Cerebellar cortex (tissue), 1 donor: Measurements from ENCODE around the gene FSTL4.

Source experiments
- DNase-seq: peaks from one replicate; pipeline ENCODE4 v3.0.0-alpha.2; 2015; ENCODE audit warnings: low spot score

Gene FSTL4

DNA sequence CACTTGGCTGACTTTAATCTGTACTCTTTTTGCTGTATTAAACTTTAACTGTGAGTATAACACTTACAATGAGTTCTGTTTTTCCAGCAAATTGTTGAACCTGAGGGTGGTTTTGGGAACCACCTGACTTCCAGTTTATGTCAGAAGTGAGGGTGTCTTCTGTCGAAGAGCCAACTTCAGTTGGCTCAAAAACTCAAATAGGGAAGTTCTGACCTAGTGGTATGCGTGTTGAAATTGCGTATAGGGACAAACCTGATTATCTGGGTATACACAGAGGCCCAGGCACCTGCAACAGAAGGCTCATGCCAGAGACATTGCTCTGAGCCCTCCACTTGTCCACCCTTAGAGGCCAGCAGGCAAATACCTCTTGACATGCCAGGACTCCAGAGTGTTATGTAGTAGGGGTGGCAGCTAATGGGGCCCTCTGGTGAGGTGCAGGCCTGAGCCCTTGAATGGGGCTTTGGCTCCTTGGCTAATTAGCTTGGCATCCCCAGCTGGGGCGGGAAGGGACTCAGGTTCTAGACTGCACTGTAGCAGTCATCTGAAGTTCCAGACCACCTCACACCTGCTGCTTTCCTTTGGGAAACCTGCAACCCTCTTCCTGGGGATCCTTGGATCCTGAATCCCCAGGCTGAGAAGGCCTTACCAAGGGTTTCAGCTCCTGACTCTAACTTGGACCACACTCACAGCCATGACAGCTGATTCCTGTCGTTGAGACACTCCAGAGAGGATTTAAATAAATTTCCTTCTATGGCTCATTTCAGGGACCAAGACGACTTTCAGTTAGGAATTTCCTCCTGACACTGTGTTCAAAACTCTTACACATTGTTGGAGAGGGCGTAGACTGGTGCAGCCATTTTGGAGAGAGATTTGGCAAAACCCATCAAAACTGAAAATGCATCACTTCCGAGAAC lies 370.9 kb downstream of the FSTL4 start:
- DNase-seq: no peak

DNA sequence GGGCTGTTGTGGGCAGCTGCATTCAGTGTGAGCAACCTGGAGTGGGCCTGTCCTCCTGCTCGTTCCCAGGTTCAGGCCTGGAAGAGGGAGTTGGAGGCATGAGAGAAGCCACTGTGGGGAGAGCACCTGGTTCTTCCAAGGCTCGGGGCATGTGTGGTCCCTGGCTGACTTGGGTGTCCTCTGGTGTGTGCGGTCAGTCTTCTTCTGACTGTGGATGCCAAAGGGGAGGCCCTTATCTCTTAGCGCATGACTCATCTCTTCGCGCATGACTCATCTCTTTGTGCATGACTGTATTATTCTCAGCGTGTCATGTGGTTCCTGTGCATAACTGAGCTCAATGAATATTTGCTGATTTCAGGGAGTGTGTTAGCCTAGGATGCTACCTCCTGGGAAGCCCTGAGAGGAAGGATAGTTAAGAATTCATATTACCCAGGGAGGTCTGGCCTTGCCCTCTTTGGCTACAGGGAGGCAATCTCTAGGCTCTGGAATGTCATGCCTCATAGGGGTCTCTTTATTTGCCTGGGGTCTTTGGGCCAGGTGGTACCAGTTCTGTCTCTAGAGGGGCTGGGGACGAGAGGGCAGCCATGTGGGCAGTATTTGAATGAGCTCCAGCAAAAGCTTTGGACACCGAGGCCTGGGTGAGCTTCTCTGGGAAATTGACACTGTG lies 371.8 kb downstream of the FSTL4 start:
- DNase-seq: no peak

DNA sequence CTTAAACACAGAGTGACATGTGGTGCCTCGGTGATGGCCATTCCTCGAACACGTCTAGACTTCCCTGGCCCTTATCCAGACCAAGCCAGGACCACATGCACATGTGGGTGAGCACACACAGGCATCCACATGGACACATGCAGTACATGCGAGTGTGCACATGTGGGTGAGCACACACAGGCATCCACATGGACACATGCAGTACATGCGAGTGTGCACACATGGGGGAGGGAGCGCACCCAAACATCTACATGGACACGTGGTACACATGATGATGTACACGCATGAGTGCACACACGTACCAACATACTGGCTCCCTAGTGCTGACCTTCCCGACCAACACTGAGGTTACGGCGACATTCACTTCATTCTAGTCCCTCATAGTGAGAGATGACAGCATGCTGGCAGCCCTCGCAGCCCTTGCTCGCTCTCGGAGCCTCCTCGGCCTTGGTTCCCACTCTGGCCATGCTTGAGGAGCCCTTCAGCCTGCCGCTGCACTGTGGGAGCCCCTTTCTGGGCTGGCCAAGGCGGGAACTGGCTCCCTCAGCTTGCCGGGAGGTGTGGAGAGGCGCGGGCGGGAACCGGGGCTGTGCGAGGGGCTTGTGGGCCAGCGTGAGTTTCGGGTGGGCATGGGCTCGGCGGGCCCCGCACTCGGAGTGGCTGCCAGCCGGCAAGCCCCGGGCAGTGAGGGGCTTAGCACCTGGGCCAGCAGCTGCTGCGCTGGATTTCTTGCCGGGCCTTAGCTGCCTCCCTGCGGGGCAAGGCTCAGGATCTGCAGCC lies 373.7 kb downstream of the FSTL4 start:
- DNase-seq: no peak

DNA sequence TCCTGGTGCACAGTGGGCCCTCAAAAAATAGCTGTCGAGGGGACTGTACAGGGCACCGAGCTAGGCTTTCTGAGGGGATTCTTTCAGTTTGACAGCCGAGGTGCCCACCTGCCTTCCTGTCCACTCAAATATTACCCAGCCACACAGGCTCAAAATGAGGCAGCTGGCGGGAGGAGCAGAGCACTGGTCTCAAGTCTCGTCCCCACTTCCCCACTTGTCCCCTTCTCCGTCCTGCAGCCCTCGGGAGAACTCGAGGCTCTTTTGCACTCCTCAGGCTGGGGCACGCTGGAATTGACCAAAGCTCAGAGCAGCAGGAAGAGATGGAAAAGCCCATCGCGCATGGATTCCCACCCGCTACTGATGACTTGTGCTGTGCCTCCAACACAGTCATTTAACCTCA lies 375.4 kb downstream of the FSTL4 start:
- no peak for DNase-seq

DNA sequence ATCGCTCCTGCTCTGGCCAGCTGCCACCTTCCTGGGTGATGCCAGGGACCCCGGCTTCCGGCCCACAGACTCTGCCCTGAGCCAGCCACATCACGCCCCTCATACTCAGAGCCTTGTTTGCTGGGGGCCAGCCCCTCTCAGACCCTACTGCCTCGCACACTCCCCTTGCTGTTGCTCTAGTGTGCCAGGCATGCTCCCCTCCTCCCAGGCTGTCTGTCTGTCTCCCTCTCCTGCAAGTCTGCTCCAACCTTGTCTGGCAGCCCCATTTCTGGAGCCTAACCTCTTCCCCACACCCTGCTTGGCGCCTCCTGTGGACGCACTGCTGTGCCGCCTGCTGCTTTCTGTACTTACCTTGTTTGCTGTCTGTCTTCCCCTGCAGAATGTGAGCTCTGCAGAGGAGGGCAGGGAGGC lies 375.8 kb downstream of the FSTL4 start:
- no peak for DNase-seq

DNA sequence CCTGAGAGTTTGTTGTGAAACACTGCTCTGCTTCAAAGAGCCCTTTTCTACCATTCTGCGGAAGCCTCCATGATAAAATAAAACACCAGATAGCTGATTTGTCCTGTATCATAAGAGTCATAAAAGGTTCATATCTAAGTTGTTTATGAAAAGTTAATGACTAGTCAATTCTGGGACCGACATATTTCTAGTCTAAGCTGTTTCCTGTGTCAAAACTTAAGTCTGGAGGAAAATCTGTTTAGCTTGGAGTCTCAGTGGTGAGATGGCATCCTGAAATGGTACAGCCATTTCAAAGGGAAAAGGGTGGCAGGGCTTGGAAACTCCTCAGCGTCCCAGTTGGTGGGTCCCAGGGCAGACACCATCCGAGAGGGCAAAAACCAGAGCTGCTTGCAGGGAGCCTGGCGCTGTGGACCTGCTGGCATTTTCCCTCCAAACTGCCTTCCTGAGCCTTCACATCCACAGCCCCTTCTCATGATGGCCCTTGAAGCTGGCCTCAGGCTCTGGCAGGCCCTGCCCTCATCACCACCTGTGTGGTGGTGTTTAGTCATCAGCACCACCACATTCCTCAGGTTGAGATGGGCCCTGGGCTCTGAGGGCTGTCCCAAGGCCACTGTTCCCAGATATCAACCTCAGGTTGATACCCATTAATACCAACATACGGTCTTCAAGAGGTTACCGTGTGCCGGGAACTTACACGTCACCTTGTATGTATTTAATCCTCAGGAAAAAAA lies 376.5 kb downstream of the FSTL4 start:
- DNase-seq: no peak

DNA sequence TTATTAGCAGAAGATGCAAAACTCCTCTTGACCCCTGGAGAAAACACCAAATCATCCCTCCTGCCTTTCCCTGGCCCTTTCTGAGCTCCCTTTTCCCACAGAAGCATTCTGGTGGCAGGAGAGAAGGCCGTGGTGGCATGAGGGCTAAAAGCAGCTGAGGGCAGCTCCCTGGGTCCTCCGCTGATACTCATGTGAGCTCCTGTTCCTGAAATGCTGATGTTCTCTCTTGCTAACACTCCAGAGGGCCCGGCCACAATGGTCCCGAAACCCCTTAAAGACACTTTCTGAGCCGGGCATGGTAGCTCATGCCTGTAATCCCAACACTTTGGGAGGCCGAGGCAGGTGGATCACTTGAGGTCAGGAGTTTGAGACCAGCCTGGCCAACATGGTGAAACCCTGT lies 377.4 kb downstream of the FSTL4 start:
- no peak for DNase-seq

DNA sequence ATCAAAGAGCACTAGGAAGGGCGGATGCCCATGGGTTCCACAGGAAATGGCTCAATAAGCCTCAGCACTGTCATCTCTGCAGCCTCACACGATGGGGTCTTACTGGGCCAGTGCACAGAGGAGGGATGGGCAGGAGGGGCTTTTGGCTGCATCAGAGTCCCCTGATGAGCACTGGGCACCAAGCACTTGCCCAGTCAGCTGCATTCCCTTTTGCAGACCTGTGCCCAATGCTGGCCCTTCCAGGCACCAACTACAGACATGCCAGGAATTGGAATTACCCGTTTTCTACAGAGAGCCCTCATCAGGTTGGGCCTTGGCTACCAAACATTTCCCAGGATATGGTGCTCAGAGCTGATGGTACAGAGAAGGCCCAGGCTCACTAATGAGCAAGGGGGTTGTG lies 378.1 kb downstream of the FSTL4 start:
- no peak for DNase-seq

DNA sequence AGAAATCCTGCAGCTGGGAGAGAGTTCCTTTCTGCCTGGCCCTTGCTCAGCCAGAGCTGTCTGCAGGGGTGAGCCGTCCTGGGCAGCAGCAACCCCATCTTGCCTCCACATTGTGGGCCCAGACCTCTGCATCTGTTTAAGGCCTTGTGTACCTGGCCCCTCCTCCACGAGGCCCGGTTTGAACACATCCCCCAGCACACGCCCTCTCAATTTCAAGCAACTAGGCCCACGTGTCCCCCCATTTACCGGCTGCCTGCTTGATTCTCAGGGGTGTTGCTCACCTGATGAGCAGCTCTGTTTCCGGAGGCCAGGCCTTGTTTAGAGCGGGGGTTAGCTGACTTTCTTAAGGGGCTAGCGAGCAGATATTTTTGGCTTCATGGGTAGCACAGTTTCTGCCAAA lies 378.7 kb downstream of the FSTL4 start:
- DNase-seq: no peak

DNA sequence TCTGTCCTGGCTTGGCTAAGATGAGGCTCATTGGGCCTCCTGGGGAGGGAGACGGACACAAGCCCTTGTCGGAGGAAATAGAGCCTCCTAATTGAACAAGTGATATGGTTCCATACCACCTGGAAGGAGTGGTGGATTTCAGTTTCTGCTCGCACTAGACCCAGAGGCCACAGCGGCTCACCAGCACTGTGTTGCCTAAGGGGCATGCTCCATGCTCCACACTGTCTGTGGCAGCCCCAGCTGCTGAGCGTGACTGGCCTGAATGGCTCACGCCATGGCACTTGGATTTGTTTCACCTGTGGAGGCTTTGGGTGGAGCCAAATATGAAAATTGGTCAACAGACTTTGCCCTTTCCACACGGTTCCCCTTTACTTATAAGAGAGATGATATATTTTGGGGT lies 379.4 kb downstream of the FSTL4 start:
- no peak for DNase-seq

DNA sequence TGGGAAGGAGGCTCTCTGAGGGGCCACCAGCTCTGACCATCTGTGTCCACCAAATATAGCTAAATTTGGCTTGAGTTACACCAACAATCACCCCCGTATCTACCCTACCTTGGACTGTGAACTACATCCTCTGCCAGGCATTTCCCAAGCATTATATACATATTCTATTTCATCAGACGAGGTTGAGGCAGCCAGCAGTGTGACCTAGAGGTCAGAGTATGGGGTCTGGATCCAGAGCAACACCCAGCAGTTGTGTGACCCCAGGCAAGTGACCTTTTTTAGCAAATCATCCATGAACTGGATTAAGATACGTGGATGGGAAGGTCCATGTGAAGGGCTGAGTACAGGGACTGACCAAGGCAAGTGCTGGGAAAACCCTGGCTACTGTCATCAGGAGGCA lies 379.9 kb downstream of the FSTL4 start:
- no peak for DNase-seq

DNA sequence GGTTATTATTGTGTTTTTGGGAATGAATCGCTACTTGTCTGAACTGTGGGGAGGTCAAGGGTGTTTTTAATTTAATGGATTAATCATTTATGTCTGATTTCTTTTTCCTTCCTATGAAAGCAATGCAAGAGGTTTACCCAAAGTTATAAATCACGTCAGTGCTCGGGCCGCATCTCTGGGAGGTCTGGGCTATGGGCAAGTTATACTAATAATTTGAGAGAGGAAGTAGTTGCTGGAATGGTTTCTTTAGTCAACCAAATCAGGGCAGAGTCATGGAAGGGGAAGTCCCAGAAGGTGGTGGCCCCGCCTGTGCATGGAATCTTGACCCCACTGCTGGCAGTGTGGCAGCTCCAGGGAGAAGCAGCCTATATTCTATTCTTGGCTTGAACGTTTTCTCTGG lies 380.3 kb downstream of the FSTL4 start:
- no peak for DNase-seq

DNA sequence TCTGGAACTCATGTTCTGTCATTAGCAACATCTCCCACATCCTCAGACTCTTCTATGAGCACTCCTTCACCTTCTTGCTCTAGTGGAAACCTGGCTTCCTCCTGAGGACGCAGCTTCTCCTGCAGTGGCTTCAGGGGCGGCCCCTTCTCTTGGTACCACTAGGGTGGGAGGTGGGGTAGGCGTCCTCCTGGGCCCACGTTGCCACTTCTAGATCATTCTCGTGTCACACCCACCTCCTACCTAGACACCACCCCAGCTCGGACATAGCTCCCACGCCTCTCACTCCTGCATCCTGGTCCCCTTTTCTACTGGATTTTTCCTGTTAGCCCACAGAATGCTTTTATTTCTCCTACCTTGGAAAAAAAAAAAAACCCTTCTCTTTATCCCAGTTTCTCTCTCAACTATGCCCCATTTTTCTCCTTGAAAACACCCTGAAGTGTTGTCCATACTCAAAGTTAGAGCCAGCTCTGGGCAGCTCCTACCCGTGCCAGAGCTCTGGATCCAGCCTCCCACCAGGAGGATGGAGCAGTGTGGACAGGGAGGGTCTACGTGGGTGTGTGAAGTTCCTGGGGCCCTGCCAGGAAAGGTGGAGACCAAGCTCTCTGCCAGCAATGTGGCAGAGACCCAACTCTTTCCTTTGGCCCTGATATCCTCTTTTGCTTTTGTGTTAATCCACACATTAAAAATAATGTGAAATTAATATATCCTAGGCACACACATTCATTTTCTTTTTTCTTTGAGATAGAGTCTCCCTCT lies 381.3 kb downstream of the FSTL4 start:
- no peak for DNase-seq

DNA sequence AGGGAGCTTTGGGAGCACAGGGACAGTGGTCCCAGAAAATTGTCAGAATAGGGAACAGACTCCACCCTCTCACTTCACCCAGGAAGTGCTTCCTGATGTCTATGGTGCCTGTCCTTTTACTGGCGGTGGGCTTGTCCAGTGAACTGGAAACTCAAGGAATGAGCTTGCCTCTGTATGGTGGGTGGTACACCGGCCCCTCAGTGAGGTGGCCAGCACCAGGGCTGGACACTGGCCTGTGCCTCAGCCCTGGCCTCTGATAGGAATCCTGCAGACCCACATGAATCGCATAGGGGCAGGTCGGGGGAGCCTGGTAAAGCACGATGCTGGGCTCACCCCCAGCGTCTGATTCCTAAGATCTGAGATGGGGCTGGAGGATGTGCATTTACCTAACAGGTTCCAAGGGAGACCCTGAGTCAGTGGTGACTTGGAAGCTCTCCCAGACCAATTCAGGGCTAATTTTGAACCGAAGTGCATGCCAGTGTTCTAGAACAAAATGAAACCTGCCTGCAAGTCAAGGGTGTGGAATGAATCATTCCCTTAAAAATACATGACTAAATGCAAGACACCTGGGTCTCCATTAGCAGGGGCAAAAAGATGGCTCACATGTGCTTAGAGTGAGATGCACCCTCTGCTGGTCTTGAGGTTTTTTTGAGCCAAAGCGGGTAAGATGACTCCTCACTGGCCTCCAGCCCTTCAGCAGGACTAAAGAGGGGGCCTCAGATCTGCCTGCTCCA lies 382.2 kb downstream of the FSTL4 start:
- DNase-seq: no peak

DNA sequence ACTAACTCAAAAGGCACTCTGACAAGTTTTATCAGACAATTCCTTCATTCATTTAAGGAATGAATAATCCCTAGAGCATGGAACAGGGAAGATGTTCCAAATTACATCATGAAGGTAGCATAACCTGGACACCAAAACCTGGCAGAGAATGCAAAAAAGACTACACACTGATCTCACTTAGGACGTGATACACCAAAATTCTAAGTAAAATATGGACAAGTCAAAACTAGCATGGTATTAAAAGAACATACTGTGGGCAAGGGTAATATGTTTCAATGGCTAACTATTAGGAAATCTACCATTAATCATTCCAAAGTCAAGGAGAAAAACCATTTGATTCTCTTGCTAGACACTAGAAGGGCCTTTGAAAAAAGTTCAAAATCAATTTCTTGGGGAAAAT lies 384.0 kb downstream of the FSTL4 start:
- no peak for DNase-seq

DNA sequence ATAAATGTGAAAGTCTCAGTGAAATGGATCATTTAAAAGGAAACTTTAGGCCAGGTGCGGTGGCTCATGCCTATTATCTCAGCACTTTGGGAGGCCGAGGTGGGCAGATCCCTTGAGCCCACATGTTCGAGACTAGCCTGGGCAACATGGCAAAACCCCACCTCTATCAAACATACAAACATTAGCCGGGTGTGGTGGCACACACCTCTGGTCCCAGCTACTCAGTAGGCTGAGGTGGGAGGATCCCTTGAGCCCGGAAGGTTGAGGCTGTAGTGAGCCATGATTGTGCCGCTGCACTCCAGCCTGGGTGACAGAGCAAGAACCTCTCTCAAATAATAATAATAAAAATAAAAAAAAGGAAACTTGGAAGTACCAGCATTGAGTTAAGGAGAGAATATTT lies 384.4 kb downstream of the FSTL4 start:
- DNase-seq: no peak

DNA sequence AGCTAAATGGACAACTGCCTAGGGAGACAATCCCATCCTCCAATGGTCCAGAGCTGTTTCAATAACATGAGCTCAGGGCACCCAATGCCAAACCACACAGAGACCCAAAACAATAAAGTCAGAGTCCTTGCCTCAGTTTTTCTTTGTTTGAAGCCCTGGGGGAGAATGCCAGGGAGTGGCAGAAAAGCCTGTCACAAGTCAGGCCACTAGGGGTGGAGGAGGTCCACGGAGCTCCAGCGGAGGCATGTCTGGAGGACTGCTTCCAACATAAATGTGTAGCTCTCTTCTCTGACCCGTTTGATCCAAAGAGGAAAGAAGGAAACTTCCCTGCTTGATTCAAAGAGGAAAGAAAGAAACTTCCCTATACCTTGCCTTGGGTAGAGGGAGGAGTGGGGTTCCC lies 385.3 kb downstream of the FSTL4 start:
- DNase-seq: no peak

DNA sequence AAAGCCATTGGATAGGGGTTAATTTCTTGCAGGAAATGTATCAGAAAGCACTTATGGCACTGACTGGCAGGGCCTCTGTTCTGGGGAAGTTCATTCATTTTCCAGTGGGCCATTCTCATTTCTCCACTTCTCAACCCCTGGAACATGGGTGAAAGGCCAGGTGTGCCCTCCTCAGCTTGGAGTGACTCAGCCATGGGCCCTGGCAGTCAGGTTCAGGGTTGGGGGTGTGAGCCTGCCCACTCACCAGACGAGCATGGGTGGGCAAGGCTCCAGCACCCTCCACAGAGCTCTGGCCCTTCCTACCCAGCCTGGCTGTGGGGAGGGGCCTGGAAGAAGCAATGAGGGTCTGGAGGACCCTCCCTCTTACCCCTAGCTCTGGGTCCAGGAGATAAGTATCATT lies 386.2 kb downstream of the FSTL4 start:
- DNase-seq: no peak

DNA sequence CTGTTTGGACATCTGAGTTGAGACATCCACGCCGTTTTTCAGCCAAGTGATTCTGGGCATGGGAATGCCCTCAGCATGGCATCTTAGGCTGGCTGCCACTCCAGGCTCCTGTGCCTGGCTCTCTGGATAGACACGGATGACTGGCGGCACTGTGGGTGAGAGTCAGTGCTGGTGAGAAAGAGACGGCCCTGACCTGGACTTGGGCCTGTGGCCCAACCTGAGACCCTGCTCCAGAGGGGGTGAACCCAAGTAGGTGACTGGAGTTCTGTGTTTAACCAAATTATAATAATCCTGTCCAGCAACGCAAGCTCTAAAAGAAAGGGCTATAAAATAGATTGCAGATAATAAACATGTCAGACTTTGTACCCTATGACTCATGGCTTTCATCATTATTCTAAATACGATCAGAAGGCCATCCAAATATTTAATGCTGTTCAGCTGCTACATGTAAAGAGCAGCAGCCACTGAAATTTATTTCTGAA lies 386.6 kb downstream of the FSTL4 start:
- DNase-seq: peak; percentile 92

DNA sequence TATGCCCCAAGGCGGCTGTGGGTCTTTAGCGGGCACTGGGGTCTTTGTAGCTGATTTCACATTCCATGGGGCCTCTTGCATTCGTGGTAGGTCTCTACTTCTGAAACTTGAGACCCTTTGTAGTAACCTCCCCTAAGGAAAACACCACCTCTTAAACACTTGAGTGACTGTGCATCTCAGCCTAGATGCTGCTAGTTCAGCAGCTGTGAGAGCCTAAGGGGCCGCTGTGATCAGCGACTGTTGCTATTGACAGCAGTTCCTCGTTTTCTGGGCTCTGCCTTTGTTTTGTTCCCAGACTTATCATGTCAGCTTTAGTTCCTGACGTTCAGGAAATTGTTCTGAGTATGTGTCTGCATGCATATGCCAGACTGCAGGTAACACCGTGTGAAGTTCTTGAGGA lies 389.4 kb downstream of the FSTL4 start:
- DNase-seq: no peak

DNA sequence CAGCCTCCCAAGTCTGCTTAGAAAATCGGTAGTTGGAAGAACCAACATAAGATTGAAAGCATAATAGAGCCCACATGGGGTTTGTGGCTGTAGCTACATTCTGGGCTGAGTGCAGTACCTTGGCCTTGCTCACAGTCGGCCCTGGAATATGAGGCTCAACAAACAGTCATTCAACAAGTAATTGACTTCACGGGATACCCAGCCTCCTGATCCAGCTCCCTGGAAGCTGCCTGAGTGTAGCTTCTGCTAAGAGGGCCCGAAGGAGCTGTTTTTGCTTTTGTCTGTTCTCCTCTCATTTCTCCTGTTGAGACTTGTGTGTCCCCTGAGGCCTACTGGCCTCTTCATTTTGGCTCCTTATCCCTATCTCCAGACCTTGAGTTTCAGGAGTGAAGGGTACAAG lies 389.8 kb downstream of the FSTL4 start:
- DNase-seq: no peak
